Endothelial cell (in vitro differentiated cells): ENCODE measurements around the gene DLGAP1. TPM values are rescaled to one million over a fixed set of nuclear protein-coding genes. Genes with fewer than 3 reads are reported as not detected.

Experiments used
- DNase-seq: peaks from one replicate; pipeline ENCODE4 v3.0.0; 2021; ENCODE audit warnings: low spot score
- H3K27ac Mint-ChIP-seq: one replicate; pipeline ENCODE4 v1.8.0; 2021; ENCODE audit warnings: mixed read lengths, inconsistent platforms; ENCODE audit not compliant: unreplicated experiment
- H3K27me3 Mint-ChIP-seq: one replicate; pipeline ENCODE4 v1.8.0; 2021; ENCODE audit warnings: mild to moderate bottlenecking, moderate library complexity, mixed read lengths, inconsistent platforms; ENCODE audit not compliant: unreplicated experiment
- H3K36me3 Mint-ChIP-seq: one replicate; pipeline ENCODE4 v1.8.0; 2021; ENCODE audit warnings: mild to moderate bottlenecking, low read depth, mixed read lengths, inconsistent platforms; ENCODE audit not compliant: unreplicated experiment
- H3K4me1 Mint-ChIP-seq: one replicate; pipeline ENCODE4 v1.8.0; 2021; ENCODE audit warnings: mild to moderate bottlenecking, mixed read lengths, inconsistent platforms; ENCODE audit not compliant: unreplicated experiment
- H3K4me3 Mint-ChIP-seq: one replicate; pipeline ENCODE4 v1.8.0; 2021; ENCODE audit warnings: mild to moderate bottlenecking, mixed read lengths, inconsistent platforms; ENCODE audit not compliant: unreplicated experiment
- H3K9me3 Mint-ChIP-seq: one replicate; pipeline ENCODE4 v1.8.0; 2021; ENCODE audit warnings: mixed read lengths, inconsistent platforms; ENCODE audit not compliant: unreplicated experiment
- CTCF ChIP-seq: fragments of 200-600 bp; sonication (generic); IDR thresholded peaks from one replicate; pipeline ENCODE4 v1.5.0; 2021; ENCODE audit warnings: antibody characterized with exemption; ENCODE audit not compliant: unreplicated experiment
- total RNA-seq: library from RNA; stranded (reverse); fragmentation: NEBNext Ultra II Directional; extraction: Animal tissue kit (Norgen Biotek cat#: 25700); gene quantifications from one replicate; pipeline ENCODE4 v1.2.1, GENCODE V29; 2021; ENCODE audit not compliant: unreplicated experiment

DLGAP1 gene
- total RNA-seq, 1 donor from 2014 or later = 1.8 TPM

- H3K9me3 Mint-ChIP-seq = no peaks in the 10 kb centered on the region
Measured at GRCh38 chr18:3960977-3961376, 494.1 kb downstream of the DLGAP1 start.

GRCh38 chr18:3960142-3960541 lies 495.0 kb downstream of the DLGAP1 start:
- TF ChIP-seq CTCF = no peak
- H3K36me3 Mint-ChIP-seq = no peaks in the 10 kb centered on the region
- H3K9me3 Mint-ChIP-seq = no peaks in the 10 kb centered on the region
- no peaks in the 10 kb centered on the region for H3K4me1 Mint-ChIP-seq
- H3K4me3 Mint-ChIP-seq = no peak overlapping the region
- DNase-seq = no peak
- no peaks in the 10 kb centered on the region for H3K27me3 Mint-ChIP-seq
- no peak overlapping the region for H3K27ac Mint-ChIP-seq

More at GRCh38 chr18:3960977-3961376, 494.1 kb downstream of the DLGAP1 start:
- H3K27ac Mint-ChIP-seq = no peak overlapping the region
- H3K27me3 Mint-ChIP-seq = no peaks in the 10 kb centered on the region
- H3K4me3 Mint-ChIP-seq = no peak overlapping the region
- H3K36me3 Mint-ChIP-seq = no peaks in the 10 kb centered on the region
- H3K4me1 Mint-ChIP-seq = no peaks in the 10 kb centered on the region
- no peak for TF ChIP-seq CTCF
- no peak for DNase-seq

- TF ChIP-seq CTCF = no peak
- no peaks in the 10 kb centered on the region for H3K4me1 Mint-ChIP-seq
- no peaks in the 10 kb centered on the region for H3K36me3 Mint-ChIP-seq
- no peak overlapping the region for H3K27ac Mint-ChIP-seq
- H3K4me3 Mint-ChIP-seq = no peak overlapping the region
- no peaks in the 10 kb centered on the region for H3K27me3 Mint-ChIP-seq
- no peak for DNase-seq
- H3K9me3 Mint-ChIP-seq = no peaks in the 10 kb centered on the region
Measured at GRCh38 chr18:3952031-3952430, 503.1 kb downstream of the DLGAP1 start.

GRCh38 chr18:3950668-3951404 lies 504.3 kb downstream of the DLGAP1 start:
- no peaks in the 10 kb centered on the region for H3K9me3 Mint-ChIP-seq
- no peak for DNase-seq
- H3K27ac Mint-ChIP-seq = no peak overlapping the region
- no peak overlapping the region for H3K4me3 Mint-ChIP-seq
- TF ChIP-seq CTCF = no peak
- no peaks in the 10 kb centered on the region for H3K27me3 Mint-ChIP-seq
- no peaks in the 10 kb centered on the region for H3K36me3 Mint-ChIP-seq
- H3K4me1 Mint-ChIP-seq = no peaks in the 10 kb centered on the region

GRCh38 chr18:3948958-3949357 lies 506.1 kb downstream of the DLGAP1 start:
- H3K27me3 Mint-ChIP-seq = no peaks in the 10 kb centered on the region
- no peak for DNase-seq
- no peaks in the 10 kb centered on the region for H3K9me3 Mint-ChIP-seq
- H3K4me1 Mint-ChIP-seq = no peaks in the 10 kb centered on the region
- no peak for TF ChIP-seq CTCF
- no peaks in the 10 kb centered on the region for H3K36me3 Mint-ChIP-seq
- no peak overlapping the region for H3K4me3 Mint-ChIP-seq
- no peak overlapping the region for H3K27ac Mint-ChIP-seq
